Fibroblast of skin of left quadriceps (primary cell): ENCODE data around the gene KCNQ1OT1.

Source experiments
- DNase-seq, 2 experiments: peaks; one replicate each; pipeline ENCODE4 v3.0.0-alpha.2; 2013; ENCODE audit warnings: low read depth in 2 of 2

KCNQ1OT1 gene

DNA sequence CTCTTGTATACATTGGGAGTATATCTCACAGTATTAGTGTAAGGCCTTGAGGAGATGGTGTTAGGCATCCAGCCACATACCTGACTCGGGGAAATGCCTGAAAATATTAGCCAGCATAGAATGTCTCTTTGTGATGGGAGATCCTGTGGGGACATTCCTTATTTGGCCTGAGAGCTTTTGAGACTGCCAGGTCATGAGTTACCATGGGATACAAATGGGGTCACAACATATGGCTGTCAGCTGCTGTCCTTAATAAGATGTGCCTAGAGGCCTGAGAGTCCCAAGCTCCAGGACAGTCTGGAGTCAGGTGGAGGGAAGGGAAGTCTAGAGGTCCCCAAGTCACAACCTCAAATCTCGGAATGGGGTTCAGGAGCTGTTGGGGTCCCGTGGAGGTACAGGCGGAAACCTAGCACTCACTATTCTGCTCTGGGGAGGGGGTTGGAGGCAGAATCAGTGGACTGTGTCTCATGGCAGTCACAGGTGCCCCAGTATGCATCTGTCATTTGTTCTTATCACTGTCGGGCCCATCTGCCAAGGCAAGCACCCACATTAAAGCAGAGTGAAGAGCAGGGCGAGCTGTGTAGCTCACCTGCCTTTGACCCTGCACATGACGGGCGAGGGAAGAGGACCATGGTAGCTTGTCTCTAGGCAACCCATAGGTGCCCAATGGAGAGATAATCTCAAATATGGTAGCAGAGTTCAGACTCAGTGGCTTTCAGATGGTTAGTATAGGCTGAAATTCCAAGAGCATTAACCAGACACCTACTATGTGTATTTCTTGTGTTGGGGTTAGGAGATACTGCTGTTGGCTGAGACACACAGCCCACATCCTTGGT is 29.9 kb downstream of the KCNQ1OT1 start:
- DNase-seq: no peak

DNA sequence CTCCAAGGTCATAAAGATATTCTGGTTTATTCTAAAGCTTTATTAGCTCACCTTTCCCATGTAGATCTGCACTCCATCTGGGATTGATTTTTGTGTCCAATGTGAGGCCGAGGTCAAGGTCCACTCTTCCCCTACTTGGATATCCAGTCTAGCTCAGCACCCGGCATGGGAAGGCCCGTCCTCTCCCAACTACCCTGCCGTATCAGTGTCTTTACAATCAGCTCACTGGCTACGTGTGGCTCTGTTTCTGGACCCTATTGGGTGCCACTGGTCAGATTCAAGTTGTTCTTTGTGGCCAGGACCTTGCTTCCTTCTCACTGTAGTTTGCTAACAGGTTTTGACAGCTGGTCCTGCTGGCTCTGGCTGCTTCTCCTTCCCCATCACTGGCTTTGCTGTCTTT is 30.9 kb downstream of the KCNQ1OT1 start:
- DNase-seq: no peak

GRCh38 chr11:2667940-2668339 is 31.9 kb downstream of the KCNQ1OT1 start:
- DNase-seq: no peak

DNA sequence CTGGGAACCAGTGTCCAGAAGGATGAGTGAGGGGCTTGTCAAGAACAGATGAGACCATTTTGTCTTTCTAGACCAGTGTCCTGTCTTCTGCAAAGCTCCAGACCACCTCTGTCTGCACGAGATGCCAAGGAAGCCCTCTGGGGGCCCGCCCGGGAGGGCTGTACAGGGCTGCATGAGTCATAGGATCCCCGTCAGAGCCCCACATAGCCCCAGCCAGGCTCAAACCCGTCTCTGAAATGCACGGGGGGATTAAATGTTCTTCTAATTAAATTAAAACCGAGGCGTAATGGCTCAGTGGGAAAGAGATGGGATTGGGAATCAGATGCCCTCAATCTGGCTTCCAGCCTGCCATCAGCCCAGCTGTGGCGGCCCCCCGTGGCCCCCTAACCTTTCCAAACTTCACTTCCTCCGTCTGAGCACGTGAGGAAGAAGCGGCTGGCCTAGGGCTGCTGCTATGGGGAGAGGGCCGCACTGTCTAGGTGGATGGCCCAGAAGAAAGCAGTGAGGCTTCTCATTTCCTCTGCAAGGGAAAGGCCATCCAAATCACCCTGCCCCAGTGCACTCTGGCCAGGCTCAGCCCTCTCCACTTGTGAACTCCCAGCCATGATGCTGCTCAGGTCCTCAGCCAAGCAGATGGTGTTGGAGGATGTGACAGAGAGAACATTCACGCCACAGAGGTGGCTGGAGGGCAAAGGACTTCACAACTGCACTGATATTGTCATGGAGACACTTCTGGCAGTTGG is 32.8 kb downstream of the KCNQ1OT1 start:
- no peak for DNase-seq

- no peak for DNase-seq
Measured at GRCh38 chr11:2666401-2666741, 33.4 kb downstream of the KCNQ1OT1 start.

DNA sequence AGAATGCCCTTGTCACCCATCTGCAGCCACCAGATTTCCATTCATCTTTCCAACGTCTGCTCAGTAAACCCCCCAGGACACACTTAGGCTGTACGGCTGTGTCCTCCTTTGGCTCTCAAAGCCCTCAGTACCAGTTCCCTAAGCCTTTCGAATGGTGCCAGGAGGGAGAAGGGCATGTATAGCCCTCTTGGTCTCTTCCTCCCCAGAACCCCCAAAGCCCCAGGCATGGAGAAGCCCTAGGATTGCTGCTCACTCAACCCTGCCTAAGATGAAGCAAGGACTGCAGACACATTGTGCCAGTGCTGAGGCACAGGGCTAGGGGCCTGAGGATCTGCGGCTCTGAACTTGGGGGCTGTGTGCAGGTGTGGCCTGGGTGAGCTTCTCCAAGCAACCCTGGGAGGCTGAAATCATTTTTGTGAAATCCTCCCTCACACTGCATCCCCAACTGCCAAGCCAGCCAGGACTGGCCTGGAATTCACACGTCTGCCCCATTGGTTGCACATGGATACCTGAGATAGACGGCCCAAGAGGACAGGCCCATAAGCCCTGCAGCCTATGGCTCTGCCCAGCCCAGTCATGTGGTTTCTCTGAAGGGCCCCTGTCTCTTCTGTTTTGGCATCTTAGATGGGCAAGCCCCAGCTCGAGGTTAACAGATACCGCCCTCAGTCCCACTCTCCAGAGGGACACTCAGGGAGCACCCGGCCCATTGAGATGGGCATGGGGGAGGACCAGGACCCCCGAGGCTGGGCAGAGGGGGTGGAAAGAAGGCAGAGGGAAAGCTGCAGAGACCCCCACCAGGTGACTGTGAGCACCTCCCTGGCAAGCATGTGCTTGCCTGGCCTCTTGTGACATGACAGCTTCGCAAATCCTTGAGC is 34.0 kb downstream of the KCNQ1OT1 start:
- no peak for DNase-seq

GRCh38 chr11:2664791-2665525 is 34.8 kb downstream of the KCNQ1OT1 start:
- no peak for DNase-seq

DNA sequence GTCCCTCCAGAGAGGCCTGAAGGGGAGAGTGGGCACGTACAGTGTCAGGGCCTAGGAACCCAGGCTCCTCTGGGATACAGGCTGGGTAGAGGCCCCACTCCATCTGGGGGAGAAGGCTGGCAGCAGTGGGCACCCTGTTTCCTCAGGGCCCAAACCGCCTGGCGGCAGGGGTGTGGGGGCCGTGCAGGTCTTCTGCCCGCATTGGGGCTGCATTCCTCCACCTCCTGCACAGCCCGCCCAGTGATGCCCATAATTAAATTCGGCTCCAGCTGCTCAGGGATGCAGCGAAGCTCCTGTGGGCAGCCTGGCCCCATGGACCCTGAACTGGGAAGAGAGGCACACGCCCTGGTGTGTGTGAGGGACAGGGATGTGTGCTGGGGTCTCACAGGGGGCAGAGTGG is 35.4 kb downstream of the KCNQ1OT1 start:
- DNase-seq: no peak

DNA sequence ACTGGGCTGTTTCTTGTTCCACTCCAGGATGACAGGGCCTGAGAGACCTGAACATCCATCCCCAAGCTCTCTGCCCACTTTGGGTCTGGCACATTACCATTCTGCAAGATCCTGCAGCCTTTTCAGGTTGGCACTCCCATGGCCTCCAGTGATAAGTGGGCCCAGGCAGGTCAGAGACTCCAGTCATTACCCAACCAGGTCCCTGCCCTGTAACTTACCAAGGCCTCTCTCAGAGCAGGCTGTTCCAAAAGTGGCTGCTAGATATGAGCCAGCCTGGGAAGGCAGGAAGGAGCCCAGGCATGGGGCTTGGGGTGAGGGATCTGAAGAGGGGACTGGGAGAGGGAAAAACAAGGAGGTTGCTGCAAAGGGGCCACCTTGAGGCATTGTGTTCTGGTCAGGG is 35.9 kb downstream of the KCNQ1OT1 start:
- DNase-seq: no peak

DNA sequence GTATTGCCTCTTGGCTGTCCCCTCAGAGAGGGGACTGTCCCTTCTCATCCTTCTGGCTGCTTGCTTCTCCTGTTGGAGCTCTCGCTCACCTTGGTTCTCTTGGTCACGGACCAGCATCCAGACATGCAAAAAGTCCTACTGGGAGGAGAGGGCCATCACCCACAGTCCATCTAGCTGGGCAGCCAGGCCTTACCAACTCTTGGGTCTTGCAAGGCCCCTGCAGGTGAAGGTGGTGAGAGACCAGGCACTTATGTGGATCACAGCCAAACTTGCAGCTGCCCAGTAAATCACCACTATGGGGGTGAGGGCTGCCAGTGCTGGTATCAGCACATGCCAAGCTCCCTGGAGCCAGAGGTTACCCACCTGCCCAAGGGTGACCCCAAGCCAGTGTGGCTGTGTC is 36.3 kb downstream of the KCNQ1OT1 start:
- DNase-seq: no peak

GRCh38 chr11:2662430-2663299 is 37.1 kb downstream of the KCNQ1OT1 start:
- no peak for DNase-seq

DNA sequence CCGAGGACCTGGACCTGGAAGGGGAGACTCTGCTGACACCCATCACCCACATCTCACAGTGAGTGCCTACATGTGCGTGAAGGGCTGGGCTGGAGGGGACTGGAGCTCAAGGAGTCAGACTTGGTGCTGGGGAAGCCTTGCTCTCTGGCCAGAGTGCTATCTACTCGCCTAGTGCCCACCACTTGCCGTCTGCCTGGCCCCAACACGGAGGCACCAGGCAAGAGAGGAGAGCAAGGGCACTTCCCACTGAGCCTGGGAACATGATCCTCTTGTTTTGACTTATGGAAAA is 37.8 kb downstream of the KCNQ1OT1 start:
- no peak for DNase-seq

- DNase-seq: no peak
Measured at GRCh38 chr11:2661173-2662023, 38.4 kb downstream of the KCNQ1OT1 start.

- no peak for DNase-seq
Measured at GRCh38 chr11:2660357-2660939, 39.3 kb downstream of the KCNQ1OT1 start.

GRCh38 chr11:2657697-2658284 is 42.0 kb downstream of the KCNQ1OT1 start:
- no peak for DNase-seq

DNA sequence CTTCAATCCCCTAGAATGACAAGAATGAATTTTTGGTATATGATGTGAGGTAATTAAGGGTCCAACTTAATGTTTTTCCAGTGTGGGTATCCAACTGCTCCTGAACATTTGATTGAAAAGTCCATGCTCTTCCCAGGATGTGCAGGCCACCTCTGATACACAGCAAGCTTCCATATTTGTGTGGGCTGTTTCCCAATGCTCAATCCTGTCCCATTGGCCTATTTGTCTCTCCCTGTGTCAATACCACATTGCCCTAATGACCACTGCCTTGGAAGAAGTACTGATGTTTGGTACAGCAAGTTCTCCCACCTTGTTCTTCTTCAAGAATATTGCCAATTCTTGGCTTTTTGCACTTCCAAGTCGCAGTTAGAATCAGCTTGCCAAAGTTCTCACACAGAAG is 42.9 kb downstream of the KCNQ1OT1 start:
- no peak for DNase-seq

- DNase-seq: peak in 1 of 2 experiments; percentile 9
Measured at GRCh38 chr11:2655834-2656622, 43.8 kb downstream of the KCNQ1OT1 start.

DNA sequence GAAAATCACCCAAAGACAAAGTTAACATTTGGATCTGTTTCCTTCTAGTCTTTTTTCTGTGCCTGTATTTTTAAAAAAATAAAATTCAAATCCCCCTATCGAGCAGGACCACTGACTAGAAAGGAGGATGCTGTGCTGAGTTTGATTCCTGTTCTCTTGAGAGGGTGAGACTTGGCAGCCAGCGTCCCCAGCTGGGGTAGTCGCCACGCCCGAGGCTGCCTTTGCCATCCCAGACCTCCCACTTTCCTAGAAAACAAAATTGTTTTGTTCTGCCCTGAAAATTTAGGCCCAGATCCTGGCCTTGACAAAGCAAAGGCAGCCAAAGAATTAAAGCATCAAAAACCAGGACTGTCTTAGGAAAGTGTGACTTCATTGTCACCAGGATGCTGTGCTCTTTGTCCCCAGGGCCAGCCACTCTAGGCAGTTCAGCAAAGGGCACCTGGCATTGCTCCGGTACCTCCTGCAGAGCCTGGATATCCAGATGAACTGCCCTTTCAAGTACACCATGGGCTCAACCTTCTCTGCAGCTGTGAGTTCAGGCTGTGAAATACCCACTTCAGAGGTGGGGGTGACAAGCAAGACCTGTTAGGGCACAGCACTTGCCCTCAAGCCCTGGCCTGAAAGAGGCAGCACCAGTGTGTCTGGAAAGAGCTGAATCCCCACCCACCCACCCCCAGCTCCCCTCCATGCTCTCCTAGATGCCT is 44.6 kb downstream of the KCNQ1OT1 start:
- DNase-seq: no peak
